ENCODE data around the gene DOLPP1.
"Not testable (repeated sequence)": the region's sequence is repeated elsewhere in the genome, so short reads cannot be mapped to it uniquely, and the experiment has no call there.

DOLPP1 gene

GRCh38 chr9:129080601-129081387, at the start of gene DOLPP1:
Gene DOLPP1, plus strand, starts transcription at chr9:129081111. Its CDS starts 21 bp downstream, at chr9:129081132.
- DNase-seq: peak; percentile 98
- ATAC-seq: peak; percentile 98

DNA sequence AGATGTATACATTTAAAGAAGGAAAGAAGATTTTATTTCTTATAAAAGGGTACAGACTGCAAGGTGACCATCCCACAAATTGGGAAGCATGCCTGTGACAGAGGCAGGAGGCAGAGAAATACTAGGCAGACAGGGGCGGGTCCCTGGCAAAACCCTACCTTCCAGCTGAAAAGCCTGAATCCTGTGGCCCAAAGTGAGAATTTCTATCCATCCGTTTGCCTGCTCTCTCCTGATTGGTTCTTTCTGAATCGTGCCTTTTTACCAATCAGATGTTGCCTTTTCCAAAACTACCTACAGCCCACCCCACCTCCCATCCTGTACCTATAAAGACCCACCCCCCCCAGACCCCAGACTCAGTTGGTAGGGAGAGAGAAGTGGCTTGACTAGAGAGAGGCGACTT, 49.4 kb upstream of the DOLPP1 start:
- no peak for ATAC-seq
- DNase-seq: no peak

- DNase-seq: no peak
Measured at GRCh38 chr9:129032541-129033159, 48.3 kb upstream of the DOLPP1 start.

GRCh38 chr9:129033216-129033615, 47.7 kb upstream of the DOLPP1 start:
- ATAC-seq: no peak
- DNase-seq: no peak

More at GRCh38 chr9:129032541-129033159, 48.3 kb upstream of the DOLPP1 start:
- no peak for ATAC-seq

DNA sequence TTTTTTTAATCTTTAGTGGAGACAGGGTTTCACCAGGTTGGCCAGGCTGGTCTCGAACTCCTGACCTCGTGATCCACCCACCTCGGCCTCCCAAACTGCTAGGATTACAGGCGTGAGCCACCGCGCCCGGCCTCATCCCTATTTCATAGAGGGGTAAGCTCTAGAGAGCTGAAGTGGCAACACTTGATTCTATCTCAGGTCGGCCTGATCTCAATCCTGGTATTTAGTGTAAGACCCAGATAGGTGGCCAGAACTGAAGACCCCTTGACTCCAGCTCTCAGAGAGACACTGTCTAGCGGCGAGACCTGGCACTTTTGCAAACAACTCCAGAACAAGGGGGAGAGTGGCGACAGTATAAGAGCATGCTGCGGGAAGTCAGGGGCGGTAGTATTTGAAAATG, 45.1 kb upstream of the DOLPP1 start:
- peak; percentile 4 for ATAC-seq
- DNase-seq: not testable (repeated sequence)

GRCh38 chr9:129036241-129036922, 44.5 kb upstream of the DOLPP1 start, which contains the start of gene MIGA2:
Gene MIGA2, plus strand, starts transcription at chr9:129036626. Its CDS starts 3,969 bp downstream, at chr9:129040595.
- DNase-seq: peak; percentile 93
- peak; percentile 99 for ATAC-seq

DNA sequence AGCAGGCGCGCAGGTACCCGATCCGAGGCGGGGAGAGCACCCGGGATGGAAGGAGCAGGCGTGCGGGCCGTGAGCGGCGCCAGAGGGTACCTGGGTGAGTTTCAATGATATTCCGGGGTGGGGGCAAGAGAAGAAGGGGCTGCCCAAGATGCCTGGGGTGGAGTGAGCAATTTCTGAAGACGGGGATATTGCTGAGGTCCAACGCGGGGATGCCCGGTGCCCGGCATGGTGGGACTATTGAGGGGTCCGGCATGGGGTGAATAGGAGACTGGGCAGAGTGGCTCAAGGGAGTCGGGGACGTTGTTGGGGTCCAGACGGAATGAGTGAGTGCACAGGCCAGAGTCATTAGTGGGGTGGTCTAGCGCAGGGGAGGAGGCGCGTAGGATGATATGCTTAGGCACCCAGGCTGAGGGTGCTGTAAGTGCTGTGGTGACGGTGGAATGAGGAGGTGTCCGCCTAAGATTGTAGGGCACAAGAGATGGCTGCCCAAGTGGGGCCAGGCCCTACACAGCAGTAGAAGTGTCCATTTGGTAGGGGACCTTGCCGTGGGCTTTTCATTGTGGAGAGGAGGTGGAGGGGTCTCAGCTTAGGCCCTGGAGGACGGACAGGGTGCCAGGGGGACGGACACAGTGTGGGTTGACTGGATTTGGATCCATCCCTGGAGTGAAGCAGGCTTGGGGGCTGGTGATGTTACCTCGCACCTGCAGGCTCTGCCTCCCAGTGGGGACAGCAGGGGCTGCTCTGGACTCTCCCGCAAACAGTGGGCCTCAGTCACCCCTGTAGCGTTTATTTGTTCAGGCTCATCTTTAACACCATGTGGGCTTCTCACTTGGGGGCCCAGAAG, 43.8 kb upstream of the DOLPP1 start:
- DNase-seq: no peak

GRCh38 chr9:129037767-129038098, 43.2 kb upstream of the DOLPP1 start:
- ATAC-seq: no peak
- DNase-seq: no peak

More for the DNA sequence above, 43.8 kb upstream of the DOLPP1 start:
- ATAC-seq: no peak

DNA sequence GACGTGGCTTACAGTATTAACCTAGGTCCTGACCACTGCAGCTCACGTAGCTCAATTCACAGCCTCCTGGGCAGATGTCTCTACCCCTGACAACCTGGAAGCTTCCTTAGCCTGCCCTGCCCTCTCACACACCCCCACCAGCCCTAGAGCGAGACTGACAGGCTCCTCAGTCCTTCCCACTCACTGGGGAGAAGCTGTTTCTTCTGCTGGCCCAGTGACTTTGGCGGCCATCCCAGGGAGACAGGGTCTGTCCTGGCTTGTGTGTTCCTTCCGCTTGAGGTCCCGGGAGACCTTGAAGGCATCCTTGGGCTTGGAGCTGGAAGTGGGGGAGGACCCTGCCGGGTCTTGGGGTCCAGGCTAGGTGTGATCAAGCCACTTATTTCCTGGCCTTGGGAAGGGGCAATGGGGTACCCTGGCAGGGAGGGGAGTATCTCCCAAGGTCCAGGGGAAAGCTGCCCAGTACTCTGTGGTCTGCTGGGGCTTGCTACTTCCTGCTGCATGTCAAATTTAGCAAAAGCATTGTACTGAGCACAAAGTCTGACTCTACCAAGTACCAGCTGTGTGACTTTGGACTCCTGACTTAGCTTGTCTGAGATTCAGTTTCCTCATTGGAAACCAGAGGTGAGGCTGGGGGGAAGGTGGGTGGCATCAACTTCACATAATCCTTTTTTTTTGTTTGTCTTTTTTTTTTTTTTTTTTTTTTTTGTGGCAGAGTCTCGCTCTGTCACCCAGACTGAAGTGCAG, 42.6 kb upstream of the DOLPP1 start:
- DNase-seq (no peak), ATAC-seq (no peak)

DNA sequence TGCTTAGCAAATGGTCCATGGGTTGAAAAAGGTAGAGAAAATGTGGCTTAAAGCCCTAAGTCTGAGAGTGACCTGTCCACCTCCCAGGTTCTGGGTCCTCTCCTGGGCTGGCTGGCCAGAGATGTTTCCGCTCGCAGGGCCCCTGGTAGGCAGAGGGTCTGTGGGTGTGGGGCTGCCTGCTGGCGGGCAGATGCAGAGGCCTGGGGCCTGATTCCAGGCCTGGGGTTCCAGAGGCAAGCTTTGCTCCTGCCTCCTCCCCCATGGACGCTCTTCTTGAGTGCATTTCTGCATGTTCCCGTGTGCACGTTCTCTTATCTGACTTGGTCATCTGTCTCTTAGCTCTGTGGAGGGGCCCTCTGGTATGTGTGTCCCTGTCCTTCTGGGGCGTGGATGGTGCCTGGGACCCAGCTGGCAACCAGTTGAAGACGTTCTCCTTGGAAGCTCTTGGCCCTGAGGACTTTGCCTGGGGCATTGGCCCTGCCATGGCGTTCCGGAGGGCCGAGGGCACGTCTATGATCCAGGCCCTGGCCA, 40.7 kb upstream of the DOLPP1 start:
- no peak for ATAC-seq
- no peak for DNase-seq

DNA sequence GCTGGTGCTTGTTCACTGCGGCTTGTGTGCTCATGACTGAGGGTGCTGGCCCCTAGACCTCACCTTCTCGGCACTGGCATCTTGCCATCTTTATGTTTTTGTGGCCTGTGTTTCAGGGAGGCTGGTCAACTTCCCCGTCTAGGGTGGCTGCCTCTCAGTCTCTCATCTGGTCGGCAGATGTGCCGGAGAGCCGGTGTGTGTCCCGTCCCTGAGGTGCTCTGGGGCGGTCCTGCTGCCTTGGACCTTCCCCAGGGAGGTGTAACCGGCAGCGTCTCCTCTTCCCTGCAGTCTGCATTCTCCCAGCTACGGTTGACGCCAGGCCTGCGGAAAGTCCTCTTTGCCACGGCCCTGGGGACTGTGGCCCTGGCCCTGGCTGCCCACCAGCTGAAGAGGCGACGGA, 38.9 kb upstream of the DOLPP1 start:
- no peak for ATAC-seq

DNA sequence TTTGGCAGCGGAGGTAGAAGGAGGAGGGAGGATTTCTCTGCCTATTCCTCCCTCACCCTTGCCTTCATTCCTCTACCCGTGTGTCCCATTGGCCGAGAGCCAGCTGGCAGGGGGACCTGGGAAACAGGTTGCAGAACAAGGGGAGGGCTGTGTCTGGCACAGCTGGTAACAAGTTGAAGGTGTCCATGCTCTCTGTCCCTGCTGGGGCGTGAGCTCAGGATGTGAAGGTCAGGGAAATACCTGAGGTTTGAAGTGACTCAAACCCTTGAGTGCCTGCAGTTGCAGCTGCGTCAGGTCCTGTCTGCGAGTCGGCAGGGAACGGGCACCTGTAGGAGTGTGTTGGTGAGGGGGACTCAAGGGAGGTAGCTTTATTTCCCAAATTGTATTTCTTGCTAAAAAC, 28.3 kb upstream of the DOLPP1 start:
- ATAC-seq (no peak), DNase-seq (no peak)

More for the DNA sequence above, 38.9 kb upstream of the DOLPP1 start:
- no peak for DNase-seq

- ATAC-seq (no peak), DNase-seq (no peak)
Measured at GRCh38 chr9:129053020-129053419, 27.9 kb upstream of the DOLPP1 start.

GRCh38 chr9:129054163-129054851, 26.6 kb upstream of the DOLPP1 start:
- no peak for ATAC-seq
- DNase-seq: no peak

- ATAC-seq (peak; percentile 35), DNase-seq (no peak)
Measured at GRCh38 chr9:129058965-129059795, 21.7 kb upstream of the DOLPP1 start.

DNA sequence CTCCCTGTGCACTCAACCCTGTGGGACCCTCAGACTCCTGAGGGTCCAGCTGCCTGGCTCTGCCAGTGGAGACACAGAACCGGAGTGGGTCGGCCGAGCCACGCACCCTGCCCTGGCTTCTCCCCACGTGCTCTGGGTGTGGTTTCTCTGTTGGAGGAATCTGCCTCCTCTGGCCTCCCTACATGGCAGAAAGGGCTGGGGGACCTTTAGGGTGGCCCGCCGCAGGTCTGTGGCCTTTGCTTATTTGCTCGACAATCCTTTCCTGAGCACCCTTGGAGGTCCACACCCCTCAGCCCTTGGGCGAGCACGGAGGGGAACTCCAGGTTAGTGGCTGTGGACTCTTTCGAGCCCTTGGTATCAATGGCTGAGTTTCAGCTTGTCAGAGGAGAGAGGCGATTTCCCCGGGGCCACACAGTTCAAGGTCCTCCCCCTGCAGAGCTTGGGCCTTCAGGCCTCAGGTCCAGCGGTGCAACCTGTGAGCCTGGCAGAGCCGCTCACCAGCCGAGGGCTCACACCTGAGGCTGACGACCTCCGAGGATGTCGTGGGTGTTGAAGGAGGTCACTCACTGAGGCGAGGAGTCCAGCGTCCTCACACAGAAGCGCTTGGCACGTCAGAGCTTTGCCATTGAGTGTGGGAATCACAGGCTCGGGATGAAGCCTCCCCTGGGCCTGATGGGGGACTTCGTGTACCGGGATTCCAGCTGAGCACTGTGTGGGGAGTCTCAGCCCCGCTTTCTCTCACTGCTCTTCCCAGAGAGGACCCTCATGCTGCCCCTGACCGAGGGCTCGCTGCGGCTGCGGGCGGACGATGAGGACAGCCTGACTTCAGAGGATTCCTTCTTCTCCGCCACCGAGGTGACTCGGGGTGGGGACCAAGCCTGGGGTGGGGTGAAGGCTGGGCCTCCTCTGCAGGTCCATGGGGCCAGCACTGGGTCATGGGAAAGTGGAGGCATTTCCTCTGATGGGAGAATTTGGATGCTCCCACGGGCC, 20.8 kb upstream of the DOLPP1 start:
- ATAC-seq: no peak
- no peak for DNase-seq

DNA sequence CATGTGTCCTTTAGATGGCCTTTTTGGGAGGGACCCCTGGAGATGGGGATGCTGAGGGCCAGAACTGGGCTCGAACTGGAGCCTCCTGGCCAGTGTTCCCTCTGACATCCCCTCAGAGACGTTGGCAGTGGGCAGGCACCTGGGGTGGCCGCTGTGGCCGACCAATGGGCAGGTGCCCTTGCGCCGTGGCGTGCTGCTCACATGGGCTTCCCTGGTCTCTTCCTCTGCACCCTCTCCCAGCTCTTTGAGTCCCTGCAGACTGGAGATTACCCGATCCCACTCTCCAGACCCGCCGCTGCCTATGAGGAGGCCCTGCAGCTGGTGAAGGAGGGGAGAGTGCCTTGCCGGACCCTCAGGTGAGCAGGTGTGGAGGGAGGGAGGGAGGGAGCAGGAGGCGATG, 19.9 kb upstream of the DOLPP1 start:
- ATAC-seq (no peak), DNase-seq (no peak)

DNA sequence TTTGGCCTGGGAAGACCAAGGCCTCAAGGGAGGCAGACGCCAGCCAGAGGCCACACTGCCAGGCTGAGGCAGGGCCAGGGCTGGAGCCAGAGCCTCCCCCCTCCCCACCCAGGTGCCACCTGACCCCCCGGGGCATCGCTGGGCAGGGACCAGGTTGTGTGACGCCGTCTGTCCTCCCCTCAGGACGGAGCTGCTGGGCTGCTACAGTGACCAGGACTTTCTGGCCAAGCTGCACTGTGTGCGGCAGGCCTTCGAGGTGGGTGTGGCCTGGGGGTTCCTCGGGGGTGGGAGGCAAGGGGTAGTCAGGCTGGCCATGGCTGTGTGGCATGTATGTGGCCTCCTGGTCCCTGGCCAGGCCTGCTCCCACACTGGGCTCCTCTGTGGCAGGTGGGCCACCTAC, 17.9 kb upstream of the DOLPP1 start:
- DNase-seq: no peak
- no peak for ATAC-seq

All from stimulated activated naive CD8-positive, alpha-beta T cell treated with anti-CD3 and anti-CD28 coated beads, Interleukin-15, Interleukin-2, amounts not matched to agents 100 U/mL and 50 U/mL, for 24 hours (primary cell).